IMR-90 (cell line): Measurements from ENCODE around the gene IGF2R. TPM values are rescaled to one million over a fixed set of nuclear protein-coding genes. Genes with fewer than 3 reads are reported as not detected.
"Not testable (repeated sequence)": the region's sequence is repeated elsewhere in the genome, so short reads cannot be mapped to it uniquely, and the experiment has no call there.

Experiments used
- ATAC-seq: fragments of 200-7000 bp; cut with Tn5 transposase; 2 replicates; pipeline ENCODE4 v1.9.1; 2020; ENCODE audit warnings: low read depth, mild to moderate bottlenecking, moderate library complexity
- BruUV-seq: library from RNA; stranded (reverse); fragments of 400-500 nt; replicated peaks from 2 replicates; lab custom pipeline; 2021; lab: Mats Ljungman, UMichigan
- CTCF ChIA-PET: fragments of 300-600 bp; formaldehyde crosslinking; extraction: SDS; loops from one replicate; lab custom pipeline; 2021; ENCODE audit warnings: antibody characterized with exemption; lab: Yijun Ruan, JAX
- POLR2A ChIA-PET: fragments of 300-600 bp; sonication (Branson Sonifier 250); formaldehyde crosslinking; loops from one replicate; lab custom pipeline; 2022; ENCODE audit warnings: antibody characterized with exemption; ENCODE audit not compliant: unreplicated experiment; lab: Charles Lee
- DNase-seq: peaks from one replicate; pipeline ENCODE4 v3.0.0; 2013
- H2AFZ ChIP-seq: replicated peaks from 2 replicates; pipeline ENCODE3; 2013; ENCODE audit warnings: low read length, mild to moderate bottlenecking; ENCODE audit not compliant: poor library complexity
- H2AK5ac ChIP-seq: 2 replicates; pipeline ENCODE4 v1.6.1; 2013; ENCODE audit warnings: low read depth, low read length, inconsistent platforms
- H2AK9ac ChIP-seq: replicated peaks from 2 replicates; pipeline ENCODE3; 2013; ENCODE audit warnings: mild to moderate bottlenecking, low read depth, low read length, moderate library complexity; ENCODE audit not compliant: poor library complexity
- H2BK120ac ChIP-seq: 2 replicates; pipeline ENCODE4 v1.6.1; 2013; ENCODE audit warnings: low read depth, low read length, inconsistent platforms
- H2BK15ac ChIP-seq: 3 replicates; pipeline ENCODE4 v1.6.1; 2013; ENCODE audit warnings: low read depth, low read length, inconsistent platforms
- H2BK20ac ChIP-seq: 2 replicates; pipeline ENCODE4 v1.6.1; 2013; ENCODE audit warnings: low read depth, mild to moderate bottlenecking, inconsistent platforms, low read length, moderate library complexity
- H2BK5ac ChIP-seq: 2 replicates; pipeline ENCODE4 v1.6.1; 2013; ENCODE audit warnings: mild to moderate bottlenecking, low read depth, low read length, inconsistent platforms; ENCODE audit not compliant: poor library complexity, severe bottlenecking
- H3K14ac ChIP-seq: replicated peaks from 2 replicates; pipeline ENCODE4 v1.6.1; 2013; ENCODE audit warnings: low read depth, low read length, inconsistent platforms
- H3K18ac ChIP-seq: 2 replicates; pipeline ENCODE4 v1.6.1; 2013; ENCODE audit warnings: low read depth, low read length, control low read depth
- H3K23ac ChIP-seq: 2 replicates; pipeline ENCODE4 v1.6.1; 2013; ENCODE audit warnings: low read depth, low read length, inconsistent platforms
- H3K27ac ChIP-seq: 2 replicates; pipeline ENCODE4 v1.5.1; 2013; ENCODE audit warnings: mild to moderate bottlenecking, control low read depth, low read length; ENCODE audit not compliant: insufficient read depth
- H3K27me3 ChIP-seq: 2 replicates; pipeline ENCODE4 v1.6.1; 2013; ENCODE audit warnings: low read length; ENCODE audit not compliant: control insufficient read depth, insufficient read depth
- H3K36me3 ChIP-seq: 2 replicates; pipeline ENCODE4 v1.6.1; 2013; ENCODE audit warnings: low read length, mixed read lengths; ENCODE audit not compliant: control insufficient read depth, insufficient read depth
- H3K4ac ChIP-seq: 2 replicates; pipeline ENCODE4 v1.6.1; 2013; ENCODE audit warnings: low read depth, low read length, inconsistent platforms
- H3K4me1 ChIP-seq: 2 replicates; pipeline ENCODE4 v1.6.1; 2013; ENCODE audit warnings: low read length, mixed read lengths; ENCODE audit not compliant: control insufficient read depth, insufficient read depth
- H3K4me2 ChIP-seq: 2 replicates; pipeline ENCODE4 v1.6.1; 2013; ENCODE audit warnings: low read depth, mild to moderate bottlenecking, control low read depth, low read length, moderate library complexity
- H3K4me3 ChIP-seq: 2 replicates; pipeline ENCODE4 v1.5.1; 2013; ENCODE audit warnings: low read depth, mild to moderate bottlenecking, control low read depth, low read length, moderate library complexity; ENCODE audit not compliant: insufficient read depth
- H3K56ac ChIP-seq: 2 replicates; pipeline ENCODE4 v1.6.1; 2013; ENCODE audit warnings: low read length, inconsistent platforms; ENCODE audit not compliant: insufficient read depth; ENCODE audit errors: extremely low read depth
- H3K79me1 ChIP-seq, 2 experiments: 2 replicates each; pipeline ENCODE4 v1.6.1; 2013; ENCODE audit warnings: low read length in 2 of 2, inconsistent platforms in 1 of 2, low read depth in 1 of 2
- H3K9ac ChIP-seq: 2 replicates; pipeline ENCODE4 v1.6.1; 2013; ENCODE audit warnings: low read depth, low read length, control low read depth
- H3K9me1 ChIP-seq: 2 replicates; pipeline ENCODE4 v1.6.1; 2013; ENCODE audit warnings: low read length, inconsistent platforms; ENCODE audit not compliant: insufficient read depth
- H3K9me3 ChIP-seq: 2 replicates; pipeline ENCODE4 v1.6.1; 2013; ENCODE audit warnings: low read length; ENCODE audit not compliant: control insufficient read depth, insufficient read depth
- H4K20me1 ChIP-seq: 2 replicates; pipeline ENCODE4 v1.6.1; 2013; ENCODE audit warnings: low read length, inconsistent platforms; ENCODE audit not compliant: insufficient read depth
- H4K5ac ChIP-seq: 2 replicates; pipeline ENCODE4 v1.6.1; 2013; ENCODE audit warnings: mild to moderate bottlenecking, low read depth, low read length, control low read depth
- H4K8ac ChIP-seq, 2 experiments: 2 replicates each; pipeline ENCODE4 v1.6.1; 2013; ENCODE audit warnings: low read depth in 2 of 2, low read length in 2 of 2, control low read depth in 1 of 2, inconsistent platforms in 1 of 2
- H4K91ac ChIP-seq: 2 replicates; pipeline ENCODE4 v1.6.1; 2013; ENCODE audit warnings: low read depth, low read length, inconsistent platforms; ENCODE audit not compliant: insufficient read depth
- WGBS, 2 experiments: methylation state at CpG; one replicate each; pipeline versions ENCODE4 v1.1.5 to v1.1.7; 2013; ENCODE audit warnings: missing lambda C conversion rate in 2 of 2; ENCODE audit not compliant: insufficient read length in 1 of 2; ENCODE audit errors: extremely low coverage in 2 of 2; 5-methylcytosine and 5-hydroxymethylcytosine counted together
- dilution Hi-C: fragments of 300-500 bp; cut with HindIII; formaldehyde crosslinking; loops from one replicate; pipeline ENCODE4 v1.14.3; 2018; ENCODE audit warnings: low sequenced_read_pairs; ENCODE audit not compliant: unreplicated experiment
- in situ Hi-C: fragments of 300-500 bp; cut with MboI; formaldehyde crosslinking; loops from 3 replicates; pipeline ENCODE4 v1.14.3; 2019; ENCODE audit warnings: low sequenced_read_pairs, inconsistent platforms, mixed read lengths
- intact Hi-C: fragments of 100-400 bp; cut with micrococcal nuclease; formaldehyde crosslinking; loops from 2 replicates; pipeline ENCODE4 v1.10.0; 2022
- polyA plus RNA-seq, 3 experiments: library from polyadenylated mRNA; depleted of rRNA; stranded (reverse); fragments of >200 nt; gene quantifications; 2 replicates each; pipeline ENCODE4 v1.2.3, GENCODE V29; 2012; ENCODE audit warnings: low replicate concordance in 1 of 3
- total RNA-seq: library from RNA; depleted of rRNA; stranded (reverse); fragments of >200 nt; gene quantifications from 2 replicates; pipeline ENCODE4 v1.2.3, GENCODE V29; 2012

IGF2R gene
- total and polyA plus RNA-seq, 2 of the 4 experiments (the other 2 are of a cell fraction), result 33.2 to 41.4 TPM

DNA sequence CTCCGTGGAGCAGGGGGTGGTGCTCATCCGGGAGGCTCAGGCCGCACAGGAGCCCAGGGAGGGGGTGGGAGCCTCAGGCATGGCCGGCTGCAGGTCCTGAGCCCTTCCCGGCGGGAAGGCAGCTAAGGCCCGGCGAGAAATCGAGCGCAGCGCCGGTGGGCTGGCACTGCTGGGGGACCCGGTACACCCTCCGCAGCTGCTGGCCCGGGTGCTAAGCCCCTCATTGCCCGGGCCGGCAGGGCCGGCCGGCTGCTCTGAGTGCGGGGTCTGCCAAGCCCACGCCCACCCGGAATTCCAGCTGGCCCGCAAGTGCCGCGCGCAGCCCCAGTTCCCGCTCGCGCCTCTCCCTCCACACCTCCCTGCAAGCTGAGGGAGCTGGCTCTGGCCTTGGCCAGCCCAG, 145.7 kb downstream of the IGF2R start:
- H3K79me1 ChIP-seq, H3K14ac ChIP-seq, intact Hi-C loops, H2BK120ac ChIP-seq, H2BK20ac ChIP-seq, H3K9ac ChIP-seq, H3K27me3 ChIP-seq, H4K5ac ChIP-seq, H3K4me3 ChIP-seq, H2BK15ac ChIP-seq, H4K91ac ChIP-seq, H3K4me1 ChIP-seq, DNase-seq, H2BK5ac ChIP-seq, H3K9me3 ChIP-seq, H3K9me1 ChIP-seq, H3K18ac ChIP-seq, H3K36me3 ChIP-seq, H3K4me2 ChIP-seq, ATAC-seq, H2AFZ ChIP-seq, POLR2A ChIA-PET, CTCF ChIA-PET, H2AK5ac ChIP-seq, H4K8ac ChIP-seq, H3K4ac ChIP-seq, H2AK9ac ChIP-seq, H3K23ac ChIP-seq, BruUV-seq, H3K56ac ChIP-seq, dilution Hi-C loops, H4K20me1 ChIP-seq, in situ Hi-C loops, H3K27ac ChIP-seq: not testable (repeated sequence)
- 97% methylated on average over 5 of the region's 29 CpGs; no CpG with 5 or more reads in 1 of the 2 experiments for WGBS, 2 experiments
